ENCODE measurements around the gene PRDM11. TPM values are rescaled to one million over a fixed set of nuclear protein-coding genes. Genes with fewer than 3 reads are reported as not detected.

The PRDM11 gene
- total RNA-seq, 4 donors from 2014 or later: 5.0 to 15.4 (median 9.5) TPM

- TF ChIP-seq CTCF (IDR thresholded peaks at IDR 0.05 in 4 of 5, conservative IDR thresholded peaks at IDR 0.05 in 1 of 5): no peak
- TF ChIP-seq POLR2A (IDR thresholded peaks at IDR 0.05): no peak
- in situ Hi-C loops (cut with MboI; ENCODE audit: low sequenced_read_pairs in 4 of 4) (loop anchor here in 1 of 4 donors (10.0 kb wide), 1 partner anchor 119 kb away; no protein-coding TSS in a partner anchor), intact Hi-C loops (cut with DNase I; ENCODE audit: low total_unique reads) (loop anchor here (1.0 to 2.0 kb wide), 2 partner anchors 51 to 123 kb away; no protein-coding TSS in a partner anchor)
- Histone ChIP-seq H3K9me3 (no peaks in the 10 kb centered on the region), H3K27me3 (peaks cover 0 to 6% (median 0%) of the 10 kb centered on the region in 3 donors), H3K36me3 (no peaks in the 10 kb centered on the region), H3K27ac (no peak overlapping the region), H3K4me3 (no peak overlapping the region), H3K4me1 (no peaks in the 10 kb centered on the region)
- DNase-seq (no peak), ATAC-seq (no peak)
Observed at GRCh38 chr11:45233804-45234170, 87.3 kb downstream of the PRDM11 start.

- in situ Hi-C loops (cut with MboI; ENCODE audit: low sequenced_read_pairs in 4 of 4) (loop anchor here in 1 of 4 donors (10.0 kb wide), 1 partner anchor 120 kb away; no protein-coding TSS in a partner anchor), intact Hi-C loops (cut with DNase I; ENCODE audit: low total_unique reads) (no loop called here)
- Histone ChIP-seq H3K9me3 (no peaks in the 10 kb centered on the region), H3K36me3 (no peaks in the 10 kb centered on the region), H3K27me3 (peaks cover 0 to 6% (median 0%) of the 10 kb centered on the region in 3 donors), H3K4me3 (no peak overlapping the region), H3K27ac (no peak overlapping the region), H3K4me1 (no peaks in the 10 kb centered on the region)
- no peak for TF ChIP-seq CTCF (IDR thresholded peaks at IDR 0.05 in 4 of 5, conservative IDR thresholded peaks at IDR 0.05 in 1 of 5)
- TF ChIP-seq POLR2A (IDR thresholded peaks at IDR 0.05): no peak
- ATAC-seq (no peak), DNase-seq (no peak)
Observed at GRCh38 chr11:45234306-45235006, 88.0 kb downstream of the PRDM11 start.

- Histone ChIP-seq H3K36me3 (no peaks in the 10 kb centered on the region), H3K4me3 (no peak overlapping the region), H3K9me3 (no peaks in the 10 kb centered on the region), H3K27me3 (peaks cover 0 to 6% (median 0%) of the 10 kb centered on the region in 3 donors), H3K27ac (no peak overlapping the region), H3K4me1 (no peaks in the 10 kb centered on the region)
- DNase-seq (no peak), ATAC-seq (no peak)
- TF ChIP-seq POLR2A (IDR thresholded peaks at IDR 0.05) (no peak), CTCF (IDR thresholded peaks at IDR 0.05 in 4 of 5, conservative IDR thresholded peaks at IDR 0.05 in 1 of 5) (no peak)
- intact Hi-C loops (cut with DNase I; ENCODE audit: low total_unique reads): no loop called here
- in situ Hi-C loops (cut with MboI; ENCODE audit: low sequenced_read_pairs in 4 of 4): loop anchor here in 1 of 4 donors (10.0 kb wide), 1 partner anchor 123 kb away; no protein-coding TSS in a partner anchor
Observed at GRCh38 chr11:45237711-45238315, 91.4 kb downstream of the PRDM11 start.

- TF ChIP-seq POLR2A (IDR thresholded peaks at IDR 0.05): no peak
- TF ChIP-seq CTCF (IDR thresholded peaks at IDR 0.05 in 4 of 5, conservative IDR thresholded peaks at IDR 0.05 in 1 of 5): no peak
- Histone ChIP-seq H3K36me3 (no peaks in the 10 kb centered on the region), H3K27ac (no peak overlapping the region), H3K4me3 (no peak overlapping the region), H3K4me1 (no peaks in the 10 kb centered on the region), H3K9me3 (no peaks in the 10 kb centered on the region), H3K27me3 (peaks cover 0 to 6% (median 0%) of the 10 kb centered on the region in 3 donors)
- intact Hi-C loops (cut with DNase I; ENCODE audit: low total_unique reads): no loop called here
- in situ Hi-C loops (cut with MboI; ENCODE audit: low sequenced_read_pairs in 4 of 4): loop anchor here in 1 of 4 donors (10.0 kb wide), 1 partner anchor 124 kb away; no protein-coding TSS in a partner anchor
- DNase-seq (no peak), ATAC-seq (no peak)
Observed at GRCh38 chr11:45238724-45239123, 92.3 kb downstream of the PRDM11 start.

Data from gastrocnemius medialis (tissue), 4 donors.